Fibroblast of lung (primary cell): ENCODE measurements around the gene RNF167. TPM values are rescaled to one million over a fixed set of nuclear protein-coding genes. Genes with fewer than 3 reads are reported as not detected.
A peak's percentile ranks its signal among the peaks of the same experiment; 100 is the strongest.

Source experiments
- DNase-seq, 2 donors: peaks; one replicate each; pipeline versions ENCODE4 v3.0.0 to v3.0.0-alpha.2; 2010; ENCODE audit warnings: low read depth in 2 of 2
- H2AFZ ChIP-seq: 2 replicates; pipeline ENCODE4 v1.5.1; 2012; ENCODE audit warnings: low read length, control low read depth, inconsistent platforms
- H3K27ac ChIP-seq: 2 replicates; pipeline ENCODE4 v1.5.1; 2011; ENCODE audit warnings: low read length, control low read depth; ENCODE audit not compliant: insufficient read depth
- H3K27me3 ChIP-seq: 2 replicates; pipeline ENCODE4 v1.5.1; 2011; ENCODE audit warnings: mild to moderate bottlenecking, low read length; ENCODE audit not compliant: control insufficient read depth, insufficient read depth
- H3K36me3 ChIP-seq: 2 replicates; pipeline ENCODE4 v1.5.1; 2011; ENCODE audit warnings: low read length; ENCODE audit not compliant: control insufficient read depth, insufficient read depth
- H3K4me1 ChIP-seq: 2 replicates; pipeline ENCODE4 v1.5.1; 2011; ENCODE audit warnings: low read length; ENCODE audit not compliant: control insufficient read depth, insufficient read depth; ENCODE audit errors: extremely low read depth
- H3K4me2 ChIP-seq: 2 replicates; pipeline ENCODE4 v1.5.1; 2011; ENCODE audit warnings: low read length, control low read depth; ENCODE audit not compliant: insufficient read depth; ENCODE audit errors: extremely low read depth
- H3K4me3 ChIP-seq, 4 experiments: fragments of 200-600 bp in 1 of 4; sonication (generic) in 1 of 4; replicated peaks in 1 of 4; 2 replicates each; pipeline ENCODE4 v1.5.1; 2011 to 2016; ENCODE audit warnings: low read length in 4 of 4, low read depth in 3 of 4, mild to moderate bottlenecking in 3 of 4, control low read depth in 2 of 4, inconsistent platforms in 1 of 4, mixed read lengths in 1 of 4; ENCODE audit not compliant: insufficient read depth in 1 of 4; ENCODE audit errors: control extremely low read depth in 1 of 4
- H3K79me2 ChIP-seq: 2 replicates; pipeline ENCODE4 v1.5.1; 2012; ENCODE audit warnings: mild to moderate bottlenecking, low read length, inconsistent platforms; ENCODE audit not compliant: control insufficient read depth, insufficient read depth
- H3K9ac ChIP-seq: 2 replicates; pipeline ENCODE4 v1.5.1; 2011; ENCODE audit warnings: mild to moderate bottlenecking, low read length, control low read depth; ENCODE audit not compliant: insufficient read depth
- H3K9me3 ChIP-seq: 2 replicates; pipeline ENCODE4 v1.5.1; 2012; ENCODE audit warnings: low read depth, low read length; ENCODE audit not compliant: control insufficient read depth, insufficient read depth
- H4K20me1 ChIP-seq: 2 replicates; pipeline ENCODE4 v1.5.1; 2011; ENCODE audit warnings: low read length; ENCODE audit not compliant: control insufficient read depth, insufficient read depth; ENCODE audit errors: extremely low read depth
- CTCF ChIP-seq, 2 donors: IDR thresholded peaks in 1 of 2; conservative IDR thresholded peaks in 1 of 2; 1 replicate in 1 of 2; 2 replicates in 1 of 2; pipeline ENCODE4 v1.5.1; 2011 to 2012; ENCODE audit warnings: low read length in 2 of 2, control low read depth in 1 of 2, inconsistent platforms in 1 of 2, low read depth in 1 of 2, mild to moderate bottlenecking in 1 of 2
- EZH2 ChIP-seq: IDR thresholded peaks from 2 replicates; pipeline ENCODE4 v1.5.1; 2012; ENCODE audit warnings: low read length, control low read depth, mild to moderate bottlenecking; ENCODE audit errors: missing control alignments
- polyA plus RNA-seq, 2 donors: library from polyadenylated mRNA; depleted of rRNA in 1 of 2; stranded (reverse) in 1 of 2; unstranded in 1 of 2; fragments of >200 nt; gene quantifications; 2 replicates each; pipeline ENCODE4 v1.2.1, GENCODE V29; 2011 to 2012; ENCODE audit warnings: missing spikeins in 1 of 2
- total RNA-seq: library from RNA; depleted of rRNA; stranded (reverse); fragments of >200 nt; gene quantifications from 2 replicates; pipeline ENCODE4 v1.2.1, GENCODE V29; 2014

Gene RNF167
- total and polyA plus RNA-seq, 2 donors (not counting 1 experiment from before 2014, with no cell fraction given), result 22.8 to 52.6 TPM

DNA sequence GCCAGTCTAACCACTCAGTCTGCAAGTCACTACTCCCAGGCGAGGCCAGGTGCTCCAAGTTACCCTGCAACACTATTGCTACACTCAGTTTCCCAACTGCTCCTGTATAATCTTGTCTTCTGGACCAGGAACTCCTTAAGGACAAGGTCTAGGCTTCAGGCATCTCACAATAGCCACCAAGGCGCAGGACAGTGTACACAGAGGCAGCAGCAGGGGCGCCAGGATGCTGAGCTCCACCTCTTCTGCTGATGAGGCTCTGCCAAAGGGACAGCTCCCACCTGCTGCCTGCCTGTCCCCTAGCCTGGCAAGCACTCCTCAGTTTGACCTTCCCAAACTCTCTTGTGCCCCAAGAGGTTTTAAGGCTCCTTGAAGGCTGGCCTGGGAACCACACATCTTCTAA, 3.6 kb upstream of the RNF167 start:
- TF ChIP-seq CTCF (conservative IDR thresholded peaks at IDR 0.05 in 1 of 2, IDR thresholded peaks at IDR 0.05 in 1 of 2; ENCODE audit: low read depth in 1 of 2, low read length in 2 of 2), result no peak
- TF ChIP-seq EZH2, result no peak
- Histone ChIP-seq H3K79me2 (peaks cover 26% of the 10 kb centered on the region), H2AFZ (no peak overlapping the region), H3K36me3 (peaks cover 13% of the 10 kb centered on the region), H3K27me3 (no peaks in the 10 kb centered on the region), H4K20me1 (no peaks in the 10 kb centered on the region), H3K4me2 (no peak overlapping the region), H3K9ac (no peak overlapping the region), H3K4me1 (peaks cover 13% of the 10 kb centered on the region), H3K4me3 (no peak overlapping the region), H3K9me3 (no peaks in the 10 kb centered on the region), H3K27ac (no peak overlapping the region)
- no peak for DNase-seq

DNA sequence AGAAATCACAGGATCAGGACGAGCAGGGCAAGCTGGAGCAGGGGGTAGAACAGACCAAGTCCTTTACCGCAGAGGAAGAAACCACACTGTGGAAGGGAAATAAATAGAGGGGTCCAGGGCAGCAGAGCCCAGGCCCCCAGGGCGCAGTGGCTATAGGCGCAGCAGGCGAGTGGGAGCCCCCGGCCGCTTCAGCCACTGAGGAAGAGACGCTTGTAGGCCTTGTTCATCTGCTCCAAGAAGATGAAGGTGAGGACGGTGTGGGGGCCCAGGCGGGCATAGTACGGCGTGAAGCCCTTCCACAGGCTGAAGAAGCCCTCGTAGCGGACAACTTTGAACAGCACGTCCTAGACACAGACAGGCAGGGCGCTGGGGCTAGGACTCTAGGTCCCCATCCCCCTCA, 2.5 kb upstream of the RNF167 start:
- Histone ChIP-seq H4K20me1 (no peaks in the 10 kb centered on the region), H3K27me3 (no peaks in the 10 kb centered on the region), H3K4me3 (no peak overlapping the region), H3K4me1 (peaks cover 15% of the 10 kb centered on the region), H3K9ac (no peak overlapping the region), H3K9me3 (no peaks in the 10 kb centered on the region), H3K4me2 (no peak overlapping the region), H3K36me3 (peaks cover 17% of the 10 kb centered on the region), H2AFZ (no peak overlapping the region), H3K27ac (no peak overlapping the region), H3K79me2 (peaks cover 37% of the 10 kb centered on the region)
- TF ChIP-seq CTCF (conservative IDR thresholded peaks at IDR 0.05 in 1 of 2, IDR thresholded peaks at IDR 0.05 in 1 of 2; ENCODE audit: low read depth in 1 of 2, low read length in 2 of 2) (no peak), EZH2 (no peak)
- no peak for DNase-seq

DNA sequence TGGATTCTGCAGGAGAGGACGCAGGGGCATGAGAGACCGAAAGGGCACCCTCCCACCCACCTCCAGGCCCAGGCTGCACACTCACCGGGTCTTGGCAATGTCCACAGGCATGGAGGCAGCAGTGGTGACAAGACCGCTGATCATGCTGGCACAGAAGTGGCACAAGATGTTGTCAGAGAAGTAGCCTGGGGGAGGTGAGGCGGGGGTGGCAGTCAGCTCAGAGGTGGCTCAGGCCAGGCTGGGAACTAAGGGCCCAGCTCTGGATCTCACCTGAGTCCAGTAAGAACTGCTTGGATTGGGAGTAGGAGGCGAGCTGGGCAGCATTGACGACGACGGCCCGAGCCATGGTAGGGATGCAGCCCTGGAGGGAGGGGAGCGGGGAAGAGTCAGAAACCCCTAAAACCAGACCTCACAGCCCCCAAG, 2.0 kb upstream of the RNF167 start:
- Histone ChIP-seq H4K20me1 (no peaks in the 10 kb centered on the region), H3K36me3 (peaks cover 22% of the 10 kb centered on the region), H3K9me3 (no peaks in the 10 kb centered on the region), H3K4me2 (peak overlapping the region; percentile 100), H3K27me3 (no peaks in the 10 kb centered on the region), H3K79me2 (peaks cover 42% of the 10 kb centered on the region), H3K4me1 (peaks cover 17% of the 10 kb centered on the region), H3K9ac (no peak overlapping the region), H2AFZ (no peak overlapping the region), H3K27ac (no peak overlapping the region), H3K4me3 (peak overlapping the region in 1 of 4 experiments; percentile 93)
- no peak for DNase-seq
- no peak for TF ChIP-seq CTCF (conservative IDR thresholded peaks at IDR 0.05 in 1 of 2, IDR thresholded peaks at IDR 0.05 in 1 of 2; ENCODE audit: low read depth in 1 of 2, low read length in 2 of 2)
